Measurements from ENCODE around the gene CTIF. TPM values are rescaled to one million over a fixed set of nuclear protein-coding genes. Genes with fewer than 3 reads are reported as not detected.

The CTIF gene
- total RNA-seq, 1 experiment from 2014 or later: 5.9 TPM

DNA sequence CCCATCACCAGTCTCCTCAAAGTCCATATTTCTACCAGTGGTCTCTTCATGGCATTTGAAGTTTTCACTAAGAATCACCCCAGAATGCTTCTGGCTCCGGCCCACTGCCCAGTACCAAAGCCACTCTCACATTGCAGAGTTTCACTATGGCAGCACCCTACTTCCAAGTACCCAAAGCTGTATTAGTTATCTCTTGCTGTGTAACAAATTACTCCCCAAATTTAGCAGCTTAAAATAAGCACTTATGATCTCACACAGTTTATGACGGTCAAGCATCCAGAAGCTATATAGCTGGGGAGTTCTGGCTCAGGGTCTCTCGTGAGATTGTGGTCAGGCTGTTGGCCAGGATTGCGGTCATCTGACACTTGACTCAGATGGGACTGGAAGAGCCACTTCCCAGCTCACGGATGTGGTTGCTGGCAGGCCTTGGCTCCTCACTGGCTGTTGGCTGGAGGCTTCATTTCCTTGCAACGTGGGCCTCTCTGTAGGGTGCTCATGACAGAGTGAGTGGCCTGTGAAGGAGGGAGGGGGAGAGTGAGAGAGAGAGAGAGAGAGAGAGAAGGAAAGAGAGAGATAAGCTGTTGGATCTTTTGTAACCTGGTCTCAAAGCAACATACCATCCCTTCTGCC lies 189.5 kb downstream of the CTIF start:
- in situ Hi-C loops (cut with HindIII; ENCODE audit: low sequenced_read_pairs): no loop called here

DNA sequence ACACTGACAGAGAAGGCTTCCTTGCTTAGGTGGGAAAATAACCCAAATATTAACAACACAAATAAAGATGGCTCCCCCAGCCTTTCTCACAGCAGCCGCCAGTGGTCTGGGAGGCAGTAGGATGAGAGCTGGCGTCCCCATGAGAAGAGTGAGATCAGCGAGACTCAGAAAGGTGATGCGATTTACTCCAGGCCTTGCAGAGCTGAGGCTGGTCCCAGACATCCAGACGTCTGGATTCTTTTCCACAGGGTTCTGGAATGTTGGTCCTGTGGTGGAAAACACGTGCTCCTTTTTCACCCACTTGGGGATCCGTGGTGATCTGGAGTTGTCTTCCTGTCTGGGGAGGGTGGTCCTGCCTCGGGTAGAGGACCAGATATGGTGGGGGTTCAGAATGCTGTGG lies 190.6 kb downstream of the CTIF start:
- in situ Hi-C loops (cut with HindIII; ENCODE audit: low sequenced_read_pairs): no loop called here
- no peak for DNase-seq (ENCODE audit: low spot score)

More for the DNA sequence above, 189.5 kb downstream of the CTIF start:
- DNase-seq (ENCODE audit: low spot score): peak; percentile 70

DNA sequence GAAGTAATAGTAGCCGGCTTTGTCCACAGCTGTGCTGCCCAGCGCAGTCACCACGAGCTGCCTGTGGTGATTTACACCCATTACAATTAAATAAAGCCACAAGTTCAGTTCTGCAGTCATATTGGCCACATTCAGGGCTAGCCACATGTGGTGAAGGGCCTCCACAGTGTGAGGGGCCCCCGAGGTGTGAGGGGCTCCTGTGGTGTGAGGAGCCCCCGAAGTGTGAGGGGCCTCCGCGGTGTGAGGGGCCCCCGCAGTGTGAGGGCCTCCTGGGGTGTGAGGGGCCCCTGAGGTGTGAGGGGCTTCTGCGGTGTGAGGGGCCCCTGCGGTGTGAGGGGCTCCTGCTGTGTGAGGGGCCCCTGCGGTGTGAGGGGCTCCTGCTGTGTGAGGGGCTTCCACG lies 191.2 kb downstream of the CTIF start:
- in situ Hi-C loops (cut with HindIII; ENCODE audit: low sequenced_read_pairs): no loop called here
- no peak for DNase-seq (ENCODE audit: low spot score)

DNA sequence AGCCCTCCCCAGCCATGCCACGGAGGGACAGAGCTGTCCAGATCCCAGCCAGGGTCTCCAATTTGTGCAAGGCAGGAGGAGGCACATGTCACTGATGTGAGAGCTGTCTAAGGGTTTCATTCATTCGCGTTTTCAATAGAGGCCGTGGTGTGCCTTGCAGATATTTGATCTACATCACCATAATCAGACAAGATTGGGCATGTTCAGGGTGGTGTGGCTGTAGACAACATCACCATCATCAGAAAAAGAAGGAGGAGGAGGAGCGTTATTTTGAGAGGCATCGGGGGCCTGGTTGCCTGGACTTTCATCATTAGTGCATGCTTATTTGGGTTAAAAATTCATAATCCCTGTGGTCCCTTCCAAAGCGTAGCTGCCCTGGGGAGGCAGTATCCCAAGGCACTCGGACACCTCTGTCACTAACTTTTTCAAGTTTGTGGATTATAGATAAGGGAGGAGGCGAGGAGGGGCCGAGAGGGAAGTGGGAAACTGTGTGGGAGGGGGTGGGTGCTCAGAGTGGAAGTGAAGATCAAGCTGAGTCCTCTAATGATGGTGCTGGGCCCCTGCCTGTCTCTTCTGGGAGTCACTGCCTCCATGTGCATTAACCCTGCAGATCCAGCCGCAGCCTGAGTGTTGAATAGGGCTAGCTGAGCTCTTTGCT lies 194.1 kb downstream of the CTIF start:
- in situ Hi-C loops (cut with HindIII; ENCODE audit: low sequenced_read_pairs): no loop called here

DNA sequence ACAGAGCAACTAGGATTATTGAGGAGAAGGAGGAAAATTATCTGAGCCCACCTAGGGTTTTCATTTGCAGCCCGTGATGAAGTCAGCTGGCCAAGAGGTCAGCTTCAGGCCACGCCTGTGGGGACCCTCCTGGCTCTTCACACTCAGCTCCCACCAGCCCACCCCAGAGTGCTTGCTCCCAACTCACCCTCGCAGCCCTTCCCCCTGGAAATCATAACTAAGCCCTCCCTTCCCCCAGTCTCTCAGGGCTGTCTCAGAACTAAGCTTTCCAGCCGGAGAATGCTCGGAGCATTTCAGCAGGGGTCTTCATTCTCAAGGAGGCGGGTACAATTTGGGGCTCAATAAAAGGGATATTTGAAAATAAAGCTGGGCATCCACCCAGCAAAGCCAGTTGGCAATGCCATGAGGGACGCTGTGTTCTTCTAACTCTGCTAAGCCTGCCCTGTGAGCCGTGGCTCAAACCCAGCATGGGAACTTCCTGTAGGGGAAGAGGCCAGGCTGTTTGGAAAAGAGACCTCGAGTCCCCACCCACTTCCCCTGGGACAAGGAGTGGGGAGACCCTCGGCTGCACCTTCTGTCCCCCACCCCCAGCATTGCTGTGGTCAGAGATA lies 194.9 kb downstream of the CTIF start:
- in situ Hi-C loops (cut with HindIII; ENCODE audit: low sequenced_read_pairs): no loop called here
- peak; percentile 88 for DNase-seq (ENCODE audit: low spot score)

More for the DNA sequence above, 194.1 kb downstream of the CTIF start:
- no peak for DNase-seq (ENCODE audit: low spot score)

DNA sequence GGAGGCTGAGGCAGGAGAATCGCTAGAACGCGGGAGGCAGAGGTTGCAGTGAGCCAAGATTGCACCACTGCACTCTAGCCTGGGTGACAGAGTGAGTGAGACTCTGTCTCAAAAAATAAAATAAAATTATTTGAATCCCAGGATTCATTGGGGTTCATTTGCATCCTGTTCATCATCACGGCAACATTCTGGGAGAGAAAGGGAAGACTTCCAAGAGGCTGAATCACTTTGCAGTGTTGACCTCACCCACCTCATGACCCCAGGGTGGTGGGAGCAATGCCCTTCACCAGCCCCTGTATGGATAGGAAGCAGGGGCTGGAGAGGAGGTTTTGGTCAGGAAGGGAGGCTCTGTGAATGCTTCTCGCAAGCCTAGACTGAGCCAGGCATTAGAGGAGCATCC lies 195.6 kb downstream of the CTIF start:
- in situ Hi-C loops (cut with HindIII; ENCODE audit: low sequenced_read_pairs): no loop called here
- no peak for DNase-seq (ENCODE audit: low spot score)

DNA sequence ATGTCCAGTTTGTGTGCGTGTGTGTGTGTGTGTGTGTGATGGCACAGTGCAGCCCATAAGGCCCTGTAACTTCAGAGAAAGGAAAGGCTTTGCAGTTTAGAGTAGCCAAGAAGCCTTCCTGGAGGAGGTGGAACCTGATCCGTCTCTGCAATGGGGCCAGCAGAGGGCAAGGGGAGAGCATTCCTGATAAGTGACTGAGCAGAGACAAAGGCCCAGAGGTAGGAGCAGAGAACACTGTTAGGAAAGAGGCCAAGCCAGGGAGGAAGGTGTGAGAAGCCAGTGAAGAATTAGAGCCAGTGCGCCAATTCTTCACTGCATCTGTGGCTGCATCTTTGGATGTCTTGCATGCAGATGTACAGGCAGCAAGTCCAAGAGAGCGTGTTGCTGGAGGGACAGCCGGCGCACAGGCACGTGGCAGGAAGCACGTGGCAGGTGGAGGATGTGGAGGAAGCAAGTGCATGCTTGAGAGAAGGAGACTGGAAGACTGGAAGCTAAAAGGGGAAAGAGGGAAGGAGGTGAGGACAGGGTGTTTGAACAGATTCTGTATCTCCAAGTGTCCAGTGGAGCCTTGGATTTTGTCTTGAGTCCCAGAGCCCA lies 196.3 kb downstream of the CTIF start:
- no peak for DNase-seq (ENCODE audit: low spot score)
- in situ Hi-C loops (cut with HindIII; ENCODE audit: low sequenced_read_pairs): no loop called here

DNA sequence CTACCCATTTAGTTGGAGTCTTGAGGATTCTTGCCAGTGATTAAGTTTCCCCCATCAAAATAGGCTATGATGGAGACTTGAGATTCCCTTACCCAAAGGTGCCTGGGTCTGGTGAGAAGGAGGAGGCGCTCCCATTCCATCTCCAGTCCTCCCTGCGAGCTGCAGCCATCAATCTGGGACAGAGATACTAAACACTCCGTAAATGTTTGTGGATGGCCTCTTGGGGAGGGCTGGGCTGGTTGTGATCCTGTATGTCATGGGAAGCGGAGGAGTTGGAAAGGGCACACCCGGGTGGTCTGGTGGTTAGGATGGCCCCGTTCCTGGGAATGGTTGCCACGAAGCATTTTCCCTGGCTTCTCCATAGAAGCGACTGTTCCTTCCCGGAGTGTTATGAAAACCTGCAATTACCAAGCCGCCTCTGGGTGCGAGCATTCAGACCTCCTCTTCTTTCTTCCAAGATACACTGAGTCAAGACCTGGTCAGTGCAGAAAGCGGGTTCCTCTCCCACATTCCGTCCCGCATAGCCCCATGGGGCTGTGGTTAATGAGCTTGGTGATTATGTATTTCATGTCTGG lies 196.9 kb downstream of the CTIF start:
- in situ Hi-C loops (cut with HindIII; ENCODE audit: low sequenced_read_pairs): no loop called here
- DNase-seq (ENCODE audit: low spot score): no peak

DNA sequence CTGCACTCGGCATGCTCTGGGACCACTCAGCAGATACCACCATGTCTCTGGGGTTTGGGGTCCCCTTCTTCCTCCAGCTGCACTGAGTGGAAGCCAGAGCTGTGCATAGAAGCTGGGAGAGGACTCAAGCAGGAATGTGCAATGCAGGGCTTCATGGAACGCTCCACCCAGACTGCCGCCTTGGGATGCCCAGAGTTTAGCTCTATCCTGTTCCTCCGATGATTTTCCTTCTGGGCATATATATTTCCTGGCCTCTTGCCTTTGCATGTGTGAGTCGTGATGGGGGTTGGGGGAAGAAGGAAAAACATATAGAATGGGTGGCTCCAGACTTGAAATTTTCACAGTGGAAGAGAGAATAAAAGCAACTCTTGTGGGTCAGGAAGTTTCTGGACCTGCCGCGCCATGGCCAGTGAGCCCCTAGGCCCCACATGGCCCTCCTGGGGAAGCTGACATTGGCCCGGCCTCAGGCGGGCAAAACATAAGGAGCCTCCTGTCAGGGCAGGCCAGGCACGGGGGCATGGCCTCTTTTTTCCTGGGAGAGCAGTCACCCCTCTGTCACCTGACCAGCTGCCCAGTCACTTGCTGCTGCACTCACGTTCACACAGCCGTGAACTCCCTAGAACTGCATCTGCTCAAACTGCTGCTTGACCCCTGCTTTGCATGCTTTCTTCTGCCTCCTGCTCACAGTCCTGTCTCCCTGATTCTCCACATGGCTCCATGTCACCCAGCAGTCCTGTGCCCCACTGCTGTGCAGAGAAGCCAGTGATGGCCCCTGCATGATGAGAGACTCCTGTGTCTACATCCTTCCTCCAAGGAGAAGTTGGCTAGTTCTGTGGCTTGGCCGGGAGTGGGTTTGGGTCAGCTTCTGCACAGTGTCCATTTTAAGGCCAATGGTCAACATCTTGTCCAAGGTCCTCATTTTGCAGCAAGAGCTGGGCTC lies 197.8 kb downstream of the CTIF start:
- in situ Hi-C loops (cut with HindIII; ENCODE audit: low sequenced_read_pairs): no loop called here
- DNase-seq (ENCODE audit: low spot score): no peak

DNA sequence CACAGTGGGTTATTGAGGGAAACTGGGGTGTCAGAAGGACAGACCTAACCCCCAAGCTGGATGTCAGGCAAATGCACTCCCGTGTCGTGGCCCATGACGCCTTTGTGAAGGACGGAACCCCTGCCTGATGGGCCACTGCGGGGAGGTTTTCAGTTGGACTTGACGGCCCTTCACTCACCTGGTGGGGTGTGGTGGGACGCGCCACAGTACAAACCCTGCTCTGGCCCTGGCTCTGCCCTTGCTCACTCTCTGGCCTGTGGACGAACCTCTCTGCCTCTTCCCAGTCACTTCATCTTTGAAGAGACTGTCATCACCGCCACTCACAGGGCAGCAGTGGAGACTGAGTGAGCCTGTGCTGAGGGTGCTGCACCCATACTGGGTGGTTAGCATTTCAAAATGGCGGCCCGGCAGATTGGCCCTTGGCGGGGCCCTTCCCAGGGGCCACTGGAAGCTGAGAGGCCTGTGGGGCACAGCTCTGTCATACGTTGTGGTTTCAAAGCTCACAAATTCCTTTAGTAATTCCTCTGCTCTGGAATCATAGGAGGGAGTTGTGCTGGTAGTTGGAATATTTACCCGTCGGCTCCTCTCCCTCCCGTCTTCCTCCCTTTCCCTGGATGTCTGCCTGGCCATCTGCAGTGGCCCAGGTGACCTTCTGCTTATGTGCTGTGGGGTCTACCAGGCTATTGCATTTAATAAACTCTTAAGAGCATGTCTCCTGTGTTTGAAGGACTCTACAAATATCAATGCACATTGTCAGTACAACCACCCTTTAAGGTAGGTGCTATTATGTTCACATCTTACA lies 200.6 kb downstream of the CTIF start:
- DNase-seq (ENCODE audit: low spot score): peak; percentile 67
- in situ Hi-C loops (cut with HindIII; ENCODE audit: low sequenced_read_pairs): no loop called here

DNA sequence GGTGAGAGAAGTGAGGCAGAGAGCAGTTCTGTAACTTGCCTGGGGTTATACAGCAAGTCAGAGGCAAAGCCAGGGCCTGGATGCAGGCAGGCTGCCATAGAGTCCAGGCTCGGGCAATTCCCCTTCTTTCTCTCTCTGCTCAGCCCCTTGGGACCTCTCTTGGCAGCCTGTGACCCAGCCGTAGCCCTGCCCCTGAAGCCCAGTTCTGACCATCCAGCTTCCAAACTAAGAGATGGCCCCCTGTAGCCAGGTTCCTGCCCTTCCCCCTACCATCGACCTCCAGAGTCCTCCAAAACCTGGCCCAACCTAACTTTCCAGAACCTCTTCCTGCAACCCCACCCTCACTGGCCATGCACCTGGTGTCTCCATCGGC lies 201.2 kb downstream of the CTIF start:
- DNase-seq (ENCODE audit: low spot score): no peak
- in situ Hi-C loops (cut with HindIII; ENCODE audit: low sequenced_read_pairs): no loop called here

DNA sequence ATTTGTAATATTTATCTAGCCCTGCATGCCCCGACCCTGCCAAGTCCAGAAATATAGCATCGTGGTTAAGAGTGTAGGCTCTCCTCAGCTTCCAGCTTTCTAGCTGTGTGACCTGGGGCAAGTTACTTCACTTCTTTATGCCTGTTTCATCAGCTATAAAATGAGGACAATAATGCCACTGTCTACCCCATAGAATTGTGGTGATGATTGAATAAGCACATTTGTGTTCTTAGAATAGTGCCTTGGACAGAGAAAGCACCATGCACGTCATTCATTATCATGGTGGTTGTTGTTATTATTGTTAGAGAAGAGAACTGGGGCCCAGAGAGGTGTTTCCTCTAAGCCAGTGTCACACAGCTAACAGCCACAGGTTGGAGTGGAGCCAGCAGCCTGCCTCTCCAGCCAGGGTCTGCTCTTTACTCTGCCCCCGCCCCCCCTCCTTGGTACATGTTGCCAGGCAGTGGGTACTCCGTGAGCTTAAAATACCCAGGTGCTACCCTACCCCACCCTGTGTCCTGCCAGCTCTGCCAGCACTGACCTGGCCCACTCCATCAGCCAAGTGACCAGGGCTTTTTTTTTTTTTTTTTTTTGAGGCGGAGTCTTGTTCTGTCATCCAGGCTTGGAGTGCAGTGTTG lies 202.1 kb downstream of the CTIF start:
- in situ Hi-C loops (cut with HindIII; ENCODE audit: low sequenced_read_pairs): no loop called here
- no peak for DNase-seq (ENCODE audit: low spot score)

DNA sequence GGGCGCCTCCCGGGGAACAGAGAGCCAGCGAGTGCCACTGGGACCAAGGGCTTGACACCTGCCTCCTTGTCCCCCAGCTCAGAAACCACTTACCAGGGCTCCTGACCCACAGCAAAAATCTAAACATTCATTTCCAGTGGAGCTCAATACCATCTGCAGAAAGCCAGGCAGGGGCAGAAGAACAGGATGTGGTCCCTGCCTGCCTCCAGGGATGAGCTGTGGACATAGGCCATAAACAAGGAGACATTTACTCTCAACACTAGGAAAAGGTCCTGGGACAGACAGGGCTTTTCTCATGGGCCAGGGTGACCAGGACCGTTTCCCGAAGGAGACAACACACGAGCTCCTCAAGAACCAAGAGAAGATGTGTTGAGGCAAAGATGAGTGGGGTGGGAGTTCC lies 203.0 kb downstream of the CTIF start:
- DNase-seq (ENCODE audit: low spot score): no peak
- in situ Hi-C loops (cut with HindIII; ENCODE audit: low sequenced_read_pairs): no loop called here

DNA sequence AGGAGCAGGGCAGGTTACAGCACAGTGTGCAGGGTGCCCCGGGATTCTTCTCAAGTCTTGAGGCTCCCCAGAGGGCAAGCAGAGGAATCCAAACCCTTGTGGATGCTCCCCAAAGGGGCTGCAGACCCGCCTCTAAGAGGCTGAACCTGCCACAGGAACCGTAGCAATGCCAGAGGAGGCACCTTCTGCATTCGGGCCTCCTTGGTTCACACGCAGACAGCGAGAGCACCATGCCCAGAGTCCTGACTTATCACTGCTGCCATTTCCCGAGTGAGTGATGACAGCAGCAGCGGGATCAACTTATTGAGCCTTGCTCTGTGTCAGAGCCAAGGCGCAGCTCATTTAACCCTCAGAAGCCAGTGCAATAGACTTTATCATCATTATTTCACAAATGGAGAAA lies 203.5 kb downstream of the CTIF start:
- DNase-seq (ENCODE audit: low spot score): no peak
- in situ Hi-C loops (cut with HindIII; ENCODE audit: low sequenced_read_pairs): no loop called here

DNA sequence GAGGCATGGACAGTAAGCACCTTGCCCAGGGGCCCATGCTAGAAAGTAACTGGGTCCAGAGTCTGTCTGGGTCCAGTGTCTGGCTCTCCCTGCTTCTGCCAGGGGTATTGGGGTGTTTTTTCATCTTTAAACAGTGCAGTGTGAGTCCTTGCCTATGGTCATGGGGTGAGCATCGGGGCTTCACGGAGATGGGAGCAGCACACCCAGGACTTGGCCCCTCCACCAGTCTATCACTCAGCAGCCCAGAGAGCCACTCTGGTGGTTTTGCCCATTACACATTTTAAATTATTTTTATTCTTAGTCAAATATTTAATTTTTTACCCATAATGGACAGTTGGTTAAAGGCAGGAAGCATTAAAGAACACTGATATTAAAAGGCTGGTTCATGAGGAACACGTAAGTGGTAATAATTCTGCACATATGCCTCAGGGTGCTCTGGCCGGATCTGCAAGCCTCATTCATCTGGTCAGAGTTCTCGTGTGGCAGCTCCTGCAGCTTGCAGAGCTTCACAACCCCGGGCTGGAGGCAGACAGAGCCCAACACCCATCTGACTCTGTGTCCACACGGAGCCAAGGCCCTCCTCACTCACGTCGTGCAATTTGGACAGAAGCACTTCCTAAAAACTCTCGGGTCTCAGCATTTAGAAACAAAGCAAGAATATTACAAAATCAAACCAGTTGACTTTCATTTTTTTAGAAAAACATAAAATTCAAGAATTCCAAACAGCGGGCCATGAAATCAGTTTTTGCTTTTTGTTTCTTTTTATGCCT lies 204.1 kb downstream of the CTIF start:
- DNase-seq (ENCODE audit: low spot score): peak; percentile 70
- in situ Hi-C loops (cut with HindIII; ENCODE audit: low sequenced_read_pairs): no loop called here

DNA sequence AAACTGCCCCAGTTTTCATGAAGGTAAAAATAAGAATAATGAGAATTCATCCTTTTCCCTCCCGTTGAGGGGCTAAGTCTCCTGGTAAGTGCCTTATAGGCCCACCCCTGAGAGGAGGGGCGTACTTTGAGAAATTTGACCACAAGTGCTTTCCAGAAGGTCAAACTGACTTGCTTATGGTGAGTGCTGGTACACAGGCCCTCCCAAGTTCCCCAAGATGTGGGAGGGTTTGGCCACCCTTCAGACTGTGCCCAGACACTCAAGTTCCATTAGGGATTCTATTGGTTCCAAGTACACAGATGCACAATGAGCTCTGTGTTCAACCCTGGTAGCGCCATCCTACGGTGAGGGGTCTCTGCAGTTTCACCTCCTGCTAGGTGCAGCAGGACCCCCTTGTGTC lies 205.1 kb downstream of the CTIF start:
- in situ Hi-C loops (cut with HindIII; ENCODE audit: low sequenced_read_pairs): no loop called here
- DNase-seq (ENCODE audit: low spot score): no peak

DNA sequence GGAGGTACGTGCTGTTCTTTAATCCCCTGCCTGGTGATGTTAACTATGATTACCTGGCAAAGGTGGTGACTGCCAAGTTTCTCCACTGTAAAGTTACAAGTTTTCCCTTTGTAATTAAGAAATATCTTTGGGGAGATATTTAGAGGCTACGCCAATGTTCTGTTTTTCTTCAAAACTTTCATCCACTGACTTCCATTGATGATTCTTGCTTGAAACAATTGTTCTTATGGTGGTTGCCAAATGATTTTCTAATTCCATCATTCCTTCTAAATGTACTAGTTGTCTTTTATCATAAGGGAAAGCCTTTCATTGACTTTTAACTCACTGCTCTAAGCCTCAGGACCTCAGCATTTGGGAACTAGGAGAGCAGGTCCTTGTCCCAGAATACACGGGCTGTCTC lies 206.5 kb downstream of the CTIF start:
- no peak for DNase-seq (ENCODE audit: low spot score)
- in situ Hi-C loops (cut with HindIII; ENCODE audit: low sequenced_read_pairs): no loop called here

Data from G401 (cell line).